HEK293 (cell line): Measurements from ENCODE around the gene RFNG.

ENCODE experiments used
- CTCF ChIA-PET: fragments of 350-600 bp; formaldehyde crosslinking; extraction: SDS; loops from one replicate; lab custom pipeline; 2021; ENCODE audit warnings: antibody characterized with exemption; lab: Yijun Ruan, JAX
- POLR2A ChIA-PET: fragments of 300-600 bp; formaldehyde crosslinking; extraction: SDS; loops from one replicate; lab custom pipeline; 2020; ENCODE audit warnings: antibody characterized with exemption, inconsistent platforms; lab: Yijun Ruan, JAX
- H3K27ac ChIP-seq: fragments of 200-500 bp; sonication (Bioruptor generic); 2 replicates; pipeline ENCODE4 v1.5.1; 2014; ENCODE audit warnings: low read depth, low read length, control low read depth, inconsistent platforms; ENCODE audit errors: extremely low read depth
- H3K36me3 ChIP-seq, 2 experiments: fragments of 200-500 bp in 1 of 2; sonication (Bioruptor generic) in 1 of 2; 1 replicate in 1 of 2; 2 replicates in 1 of 2; pipeline ENCODE4 v1.5.1; 2014 to 2017; ENCODE audit warnings: inconsistent platforms in 2 of 2, low read length in 2 of 2; ENCODE audit not compliant: control insufficient read depth in 2 of 2, insufficient read depth in 1 of 2
- H3K4me1 ChIP-seq: fragments of 200-500 bp; sonication (Bioruptor generic); 2 replicates; pipeline ENCODE4 v1.5.1; 2014; ENCODE audit warnings: mild to moderate bottlenecking, low read length, inconsistent platforms; ENCODE audit not compliant: control insufficient read depth, insufficient read depth
- H3K4me3 ChIP-seq: 2 replicates; pipeline ENCODE4 v1.5.1; 2011; ENCODE audit warnings: low read depth, mild to moderate bottlenecking, control low read depth, low read length, moderate library complexity
- H3K9me3 ChIP-seq: fragments of 200-500 bp; sonication (Bioruptor generic); 2 replicates; pipeline ENCODE4 v1.5.1; 2014; ENCODE audit warnings: low read depth, low read length, inconsistent platforms; ENCODE audit not compliant: control insufficient read depth, insufficient read depth
- INSM2 ChIP-seq: fragments of 450-650 bp; formaldehyde crosslinking; IDR thresholded peaks from 2 replicates; pipeline ENCODE4 v1.5.1; 2016; ENCODE audit warnings: missing biosample characterization, missing genetic modification characterization
- PRDM2 ChIP-seq: fragments of 450-650 bp; formaldehyde crosslinking; IDR thresholded peaks from 2 replicates; pipeline ENCODE4 v1.5.1; 2016; ENCODE audit warnings: missing biosample characterization, missing genetic modification characterization, borderline replicate concordance
- SP2 ChIP-seq: fragments of 450-650 bp; formaldehyde crosslinking; IDR thresholded peaks from 2 replicates; pipeline ENCODE4 v1.5.1; 2016; ENCODE audit warnings: missing biosample characterization, missing genetic modification characterization
- YY1 ChIP-seq: fragments of 450-650 bp; formaldehyde crosslinking; IDR thresholded peaks from 2 replicates; pipeline ENCODE4 v1.5.1; 2018; ENCODE audit warnings: missing biosample characterization, missing genetic modification characterization
- ZBTB21 ChIP-seq: fragments of 450-650 bp; formaldehyde crosslinking; IDR thresholded peaks from 2 replicates; pipeline ENCODE4 v1.5.1; 2017; ENCODE audit warnings: missing biosample characterization, missing genetic modification characterization
- ZBTB8A ChIP-seq: fragments of 450-650 bp; formaldehyde crosslinking; IDR thresholded peaks from 2 replicates; pipeline ENCODE4 v1.5.1; 2016; ENCODE audit warnings: missing biosample characterization, missing genetic modification characterization
- ZFP69B ChIP-seq: fragments of 450-650 bp; formaldehyde crosslinking; IDR thresholded peaks from 2 replicates; pipeline ENCODE4 v1.5.1; 2016; ENCODE audit warnings: missing biosample characterization, missing genetic modification characterization
- ZNF148 ChIP-seq: fragments of 450-650 bp; formaldehyde crosslinking; IDR thresholded peaks from 2 replicates; pipeline ENCODE4 v1.5.0; 2017; ENCODE audit warnings: missing biosample characterization, missing genetic modification characterization, borderline replicate concordance
- ZNF175 ChIP-seq: fragments of 450-650 bp; formaldehyde crosslinking; IDR thresholded peaks from 2 replicates; pipeline ENCODE4 v1.5.1; 2016; ENCODE audit warnings: missing biosample characterization, missing genetic modification characterization
- ZNF335 ChIP-seq: fragments of 450-650 bp; formaldehyde crosslinking; conservative IDR thresholded peaks from 2 replicates; pipeline ENCODE4 v1.5.1; 2016; ENCODE audit warnings: missing biosample characterization, missing genetic modification characterization
- ZNF394 ChIP-seq: fragments of 450-650 bp; formaldehyde crosslinking; IDR thresholded peaks from 2 replicates; pipeline ENCODE4 v1.5.1; 2016; ENCODE audit warnings: missing biosample characterization, missing genetic modification characterization, mild to moderate bottlenecking, moderate library complexity, borderline replicate concordance
- ZNF510 ChIP-seq: fragments of 450-650 bp; formaldehyde crosslinking; IDR thresholded peaks from 2 replicates; pipeline ENCODE4 v1.5.1; 2018; ENCODE audit warnings: mild to moderate bottlenecking, missing genetic modification characterization, missing biosample characterization; ENCODE audit not compliant: insufficient replicate concordance
- ZNF529 ChIP-seq: fragments of 450-650 bp; formaldehyde crosslinking; IDR thresholded peaks from 2 replicates; pipeline ENCODE4 v1.5.1; 2017; ENCODE audit warnings: missing genetic modification characterization, missing biosample characterization; ENCODE audit not compliant: insufficient replicate concordance
- ZNF544 ChIP-seq: fragments of 450-650 bp; formaldehyde crosslinking; IDR thresholded peaks from 2 replicates; pipeline ENCODE4 v1.5.0; 2017; ENCODE audit warnings: missing biosample characterization, missing genetic modification characterization
- ZNF555 ChIP-seq: fragments of 450-650 bp; formaldehyde crosslinking; conservative IDR thresholded peaks from 2 replicates; pipeline ENCODE4 v1.5.1; 2017; ENCODE audit warnings: missing biosample characterization, mild to moderate bottlenecking, missing genetic modification characterization, inconsistent platforms
- ZNF600 ChIP-seq: fragments of 450-650 bp; formaldehyde crosslinking; IDR thresholded peaks from 2 replicates; pipeline ENCODE4 v1.5.1; 2016; ENCODE audit warnings: missing biosample characterization, missing genetic modification characterization
- ZNF692 ChIP-seq: fragments of 450-650 bp; formaldehyde crosslinking; IDR thresholded peaks from 2 replicates; pipeline ENCODE4 v1.5.1; 2016; ENCODE audit warnings: missing biosample characterization, missing genetic modification characterization
- ZNF701 ChIP-seq: fragments of 450-650 bp; formaldehyde crosslinking; IDR thresholded peaks from 2 replicates; pipeline ENCODE4 v1.5.1; 2016; ENCODE audit warnings: missing biosample characterization, missing genetic modification characterization
- ZNF785 ChIP-seq: fragments of 450-650 bp; formaldehyde crosslinking; IDR thresholded peaks from 2 replicates; pipeline ENCODE4 v1.5.1; 2016; ENCODE audit warnings: missing biosample characterization, missing genetic modification characterization
- ZNF837 ChIP-seq: fragments of 450-650 bp; formaldehyde crosslinking; IDR thresholded peaks from 2 replicates; pipeline ENCODE4 v1.5.1; 2016; ENCODE audit warnings: missing biosample characterization, missing genetic modification characterization
- ZXDB ChIP-seq: fragments of 450-650 bp; formaldehyde crosslinking; IDR thresholded peaks from 2 replicates; pipeline ENCODE4 v1.5.1; 2016; ENCODE audit warnings: missing biosample characterization, missing genetic modification characterization

Gene RFNG

GRCh38 chr17:82037889-82038195, 13.8 kb downstream of the RFNG start:
- Histone ChIP-seq H3K27ac (no peak overlapping the region), H3K9me3 (no peaks in the 10 kb centered on the region), H3K4me1 (peaks cover 10% of the 10 kb centered on the region), H3K4me3 (no peak overlapping the region), H3K36me3 (peaks cover 0 to 29% of the 10 kb centered on the region in 2 experiments; a peak in 1 of 3 replicates)
- POLR2A ChIA-PET, result interaction anchor here (0.6 to 2.7 kb wide), 38 partner anchors 9 to 525 kb away, joined by 3 to 96 read pairs (median 4); partner anchors contain the start of genes ARL16, CENPX, DUS1L and FASN
- CTCF ChIA-PET, result interaction anchor here (0.6 to 7.2 kb wide), 29 partner anchors 8 to 487 kb away, joined by 3 to 42 read pairs (median 4); partner anchors contain the start of genes CENPX, FASN and LRRC45
- TF ChIP-seq ZNF510 (tag by site-specific recombination) (no peak), ZNF335 (tag by site-specific recombination) (peak; percentile 88), ZFP69B (tag by site-specific recombination) (peak; percentile 11)

GRCh38 chr17:82037092-82037888, 14.3 kb downstream of the RFNG start, which contains the start of gene DCXR:
Gene DCXR (minus strand): TSS chr17:82037697. CDS start chr17:82037682, 15 bp downstream.
- Histone ChIP-seq H3K36me3 (peaks cover 0 to 34% of the 10 kb centered on the region in 2 experiments; a peak in 1 of 3 replicates), H3K4me1 (peaks cover 10% of the 10 kb centered on the region), H3K9me3 (no peaks in the 10 kb centered on the region), H3K27ac (peak within 1 kb of the TSS; percentile 83), H3K4me3 (peak within 1 kb of the TSS; percentile 64)
- ChIA-PET CTCF (interaction anchor here (0.6 to 7.2 kb wide), 31 partner anchors 8 to 487 kb away, joined by 3 to 42 read pairs (median 4); partner anchors contain the start of genes CENPX, FASN and LRRC45), POLR2A (interaction anchor here (0.5 to 2.7 kb wide), 39 partner anchors 8 to 526 kb away, joined by 3 to 96 read pairs (median 4); partner anchors contain the start of genes ARL16, CENPX, DUS1L and FASN)
- TF ChIP-seq ZNF692 (peak; percentile 73), SP2 (tag by site-specific recombination) (peak; percentile 96), ZBTB21 (tag by site-specific recombination) (no peak), ZNF837 (tag by site-specific recombination) (no peak), INSM2 (tag by site-specific recombination) (peak; percentile 41; the same call in 1 of the 2 replicates), ZNF175 (no peak), ZNF600 (tag by site-specific recombination) (peak; percentile 98), ZNF555 (tag by site-specific recombination) (no peak), ZNF529 (tag by site-specific recombination) (no peak), PRDM2 (no peak), ZXDB (tag by site-specific recombination) (no peak), ZNF701 (tag by site-specific recombination) (no peak), ZNF544 (no peak), YY1 (tag by site-specific recombination) (peak; percentile 48; the same call in 1 of the 2 replicates), ZNF785 (tag by site-specific recombination) (0 out of 2 replicates have a peak, but pooled peaks have one; percentile 51), ZNF394 (tag by site-specific recombination) (no peak; the same call in 1 of the 2 replicates), ZNF148 (tag by site-specific recombination) (no peak), ZBTB8A (tag by site-specific recombination) (peak; percentile 93)
